AG10803 (cell line): ENCODE data around the gene SLC25A26.
A peak's percentile ranks its signal among the peaks of the same experiment; 100 is the strongest.

Source experiments
- DNase-seq: peaks from one replicate; pipeline ENCODE4 v3.0.0; 2010; ENCODE audit warnings: low read depth
- H3K4me3 ChIP-seq: 2 replicates; pipeline ENCODE4 v1.5.1; 2011; ENCODE audit warnings: mild to moderate bottlenecking, low read length, control low read depth
- CTCF ChIP-seq: conservative IDR thresholded peaks from 2 replicates; pipeline ENCODE4 v1.5.1; 2011; ENCODE audit warnings: mild to moderate bottlenecking, low read length, control low read depth, inconsistent platforms

The SLC25A26 gene

GRCh38 chr3:66393333-66394005 lies 172.7 kb downstream of the SLC25A26 start:
- peak; percentile 74 for DNase-seq
- TF ChIP-seq CTCF, result no peak

GRCh38 chr3:66394019-66394752 lies 173.4 kb downstream of the SLC25A26 start:
- no peak overlapping the region for H3K4me3 ChIP-seq
- DNase-seq, result no peak
- TF ChIP-seq CTCF, result no peak

More at GRCh38 chr3:66393333-66394005, 172.7 kb downstream of the SLC25A26 start:
- no peak overlapping the region for H3K4me3 ChIP-seq

DNA sequence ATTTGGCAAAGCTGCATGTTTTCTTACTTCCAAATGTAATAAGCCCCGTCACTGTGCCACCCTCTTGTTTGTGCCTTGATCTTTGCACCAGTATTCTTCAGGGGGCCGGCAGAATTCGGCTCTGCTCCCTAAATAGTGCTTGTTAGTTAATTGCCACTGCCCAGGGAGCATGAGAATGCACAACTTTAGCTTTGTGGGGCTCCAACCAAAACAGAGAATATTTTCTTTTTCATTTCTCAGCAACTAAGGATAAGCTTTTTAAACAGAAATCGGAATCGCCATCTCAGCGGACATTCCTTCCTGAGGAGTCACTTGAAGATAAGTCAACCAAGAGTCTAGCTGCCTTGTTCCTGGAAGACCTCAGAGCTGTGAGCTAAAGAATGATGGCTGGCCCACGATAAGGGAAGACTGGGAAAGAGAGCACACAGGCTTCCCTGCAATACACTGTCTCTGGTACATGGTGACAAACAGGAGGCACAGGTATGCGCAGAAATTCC lies 174.0 kb downstream of the SLC25A26 start:
- TF ChIP-seq CTCF, result no peak
- no peak overlapping the region for H3K4me3 ChIP-seq

GRCh38 chr3:66395635-66396034 lies 174.8 kb downstream of the SLC25A26 start:
- no peak for TF ChIP-seq CTCF
- DNase-seq, result no peak
- H3K4me3 ChIP-seq, result no peak overlapping the region

More for the DNA sequence above, 174.0 kb downstream of the SLC25A26 start:
- peak; percentile 33 for DNase-seq

- DNase-seq, result peak; percentile 55
- no peak for TF ChIP-seq CTCF
- no peak overlapping the region for H3K4me3 ChIP-seq
Observed at GRCh38 chr3:66396161-66396760, 175.5 kb downstream of the SLC25A26 start.

DNA sequence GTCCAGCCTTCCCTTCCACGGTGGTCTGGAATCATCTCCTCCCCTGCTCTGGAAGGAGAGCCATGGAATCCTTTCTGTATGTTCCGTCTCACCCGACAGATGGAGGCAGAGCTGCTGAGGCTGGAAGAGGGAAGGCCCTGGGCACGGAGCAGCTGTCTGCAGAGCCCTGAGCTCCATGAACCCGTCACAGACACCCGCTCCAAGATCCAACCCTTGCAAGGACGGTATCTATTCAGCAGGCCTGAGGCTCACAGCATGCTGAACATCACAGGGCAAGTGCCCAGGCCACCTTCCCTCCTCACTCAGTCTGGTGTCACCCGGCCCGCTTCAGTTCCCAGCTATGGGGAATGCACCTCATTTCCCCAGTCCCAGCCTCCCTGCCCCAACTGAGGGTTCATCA lies 176.1 kb downstream of the SLC25A26 start:
- H3K4me3 ChIP-seq, result no peak overlapping the region
- no peak for TF ChIP-seq CTCF
- no peak for DNase-seq
